Measurements from ENCODE around the gene STOX2.

DNA sequence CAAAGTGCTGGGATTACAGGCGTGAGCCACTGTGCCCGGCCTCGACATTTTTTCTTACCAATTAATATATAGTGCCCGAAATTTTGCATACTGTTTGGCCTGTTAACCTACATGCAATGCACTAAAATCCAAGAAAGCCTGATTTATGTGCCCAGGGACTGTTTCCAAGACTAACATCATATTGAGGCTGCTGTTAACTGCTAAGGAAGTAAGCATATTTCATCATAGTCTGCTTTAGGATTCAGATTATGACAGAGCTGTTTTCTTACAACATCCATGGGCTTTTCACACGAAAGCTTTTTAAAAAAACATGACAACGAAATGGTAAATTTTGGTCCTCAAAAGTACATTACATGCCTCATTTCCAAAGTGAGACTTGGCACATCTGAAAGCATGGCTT, 84.4 kb downstream of the STOX2 start:
- TF ChIP-seq, protein P1, sequence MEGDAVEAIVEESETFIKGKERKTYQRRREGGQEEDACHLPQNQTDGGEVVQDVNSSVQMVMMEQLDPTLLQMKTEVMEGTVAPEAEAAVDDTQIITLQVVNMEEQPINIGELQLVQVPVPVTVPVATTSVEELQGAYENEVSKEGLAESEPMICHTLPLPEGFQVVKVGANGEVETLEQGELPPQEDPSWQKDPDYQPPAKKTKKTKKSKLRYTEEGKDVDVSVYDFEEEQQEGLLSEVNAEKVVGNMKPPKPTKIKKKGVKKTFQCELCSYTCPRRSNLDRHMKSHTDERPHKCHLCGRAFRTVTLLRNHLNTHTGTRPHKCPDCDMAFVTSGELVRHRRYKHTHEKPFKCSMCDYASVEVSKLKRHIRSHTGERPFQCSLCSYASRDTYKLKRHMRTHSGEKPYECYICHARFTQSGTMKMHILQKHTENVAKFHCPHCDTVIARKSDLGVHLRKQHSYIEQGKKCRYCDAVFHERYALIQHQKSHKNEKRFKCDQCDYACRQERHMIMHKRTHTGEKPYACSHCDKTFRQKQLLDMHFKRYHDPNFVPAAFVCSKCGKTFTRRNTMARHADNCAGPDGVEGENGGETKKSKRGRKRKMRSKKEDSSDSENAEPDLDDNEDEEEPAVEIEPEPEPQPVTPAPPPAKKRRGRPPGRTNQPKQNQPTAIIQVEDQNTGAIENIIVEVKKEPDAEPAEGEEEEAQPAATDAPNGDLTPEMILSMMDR (IDR thresholded peaks at IDR 0.05; ENCODE audit: low read length), result no peak
- no peak for TF ChIP-seq EZH2 (IDR thresholded peaks at IDR 0.05; ENCODE audit: borderline replicate concordance, low read length)

Measured in OCI-LY1 (cell line).